ENCODE measurements around the gene SLC36A2. TPM values are rescaled to one million over a fixed set of nuclear protein-coding genes. Genes with fewer than 3 reads are reported as not detected.
A peak's percentile ranks its signal among the peaks of the same experiment; 100 is the strongest.
"Not testable (repeated sequence)": the region's sequence is repeated elsewhere in the genome, so short reads cannot be mapped to it uniquely, and the experiment has no call there.

SLC36A2 gene
- total RNA-seq, 3 donors from 2014 or later, result 0.16 TPM; not detected in 2

GRCh38 chr5:151310932-151311331 is 36.4 kb downstream of the SLC36A2 start:
- H3K9me3 ChIP-seq, result no peaks in the 10 kb centered on the region
- H3K36me3 ChIP-seq, result no peaks in the 10 kb centered on the region
- no peak overlapping the region for H3K27ac ChIP-seq
- no peak for TF ChIP-seq CTCF (IDR thresholded peaks at IDR 0.05)
- H3K4me1 ChIP-seq, result no peaks in the 10 kb centered on the region
- DNase-seq (ENCODE audit: low spot score in 2 of 2), result no peak
- no peak overlapping the region for H3K4me3 ChIP-seq
- intact Hi-C loops (cut with DNase I; ENCODE audit: low total_unique reads), result no loop called here
- H3K27me3 ChIP-seq, result no peaks in the 10 kb centered on the region

- H3K9me3 ChIP-seq; H3K4me1 ChIP-seq; intact Hi-C loops (cut with DNase I; ENCODE audit: low total_unique reads): not testable (repeated sequence)
Observed at GRCh38 chr5:151309821-151310220, 37.5 kb downstream of the SLC36A2 start.

GRCh38 chr5:151309266-151309665 is 38.1 kb downstream of the SLC36A2 start:
- H3K9me3 ChIP-seq; H3K4me1 ChIP-seq; H3K4me3 ChIP-seq; intact Hi-C loops (cut with DNase I; ENCODE audit: low total_unique reads); H3K27ac ChIP-seq; DNase-seq (ENCODE audit: low spot score in 2 of 2); H3K27me3 ChIP-seq; H3K36me3 ChIP-seq: not testable (repeated sequence)

More at GRCh38 chr5:151309821-151310220, 37.5 kb downstream of the SLC36A2 start:
- H3K4me3 ChIP-seq; H3K27ac ChIP-seq; DNase-seq (ENCODE audit: low spot score in 2 of 2); H3K36me3 ChIP-seq; H3K27me3 ChIP-seq: not testable (repeated sequence)

GRCh38 chr5:151303666-151304065 is 43.7 kb downstream of the SLC36A2 start, which contains the start of gene SLC36A3:
Gene SLC36A3, minus strand, starts transcription at chr5:151303766. Its CDS starts 412 bp downstream, at chr5:151303354.
- Histone ChIP-seq H3K27me3 (no peaks in the 10 kb centered on the region), H3K9me3 (no peaks in the 10 kb centered on the region), H3K36me3 (no peaks in the 10 kb centered on the region), H3K27ac (no peak within 1 kb of the TSS), H3K4me1 (no peaks in the 10 kb centered on the region), H3K4me3 (no peak within 1 kb of the TSS)
- DNase-seq (ENCODE audit: low spot score in 2 of 2), result no peak
- TF ChIP-seq POLR2AphosphoS5 (IDR thresholded peaks at IDR 0.05), result no peak
- TF ChIP-seq POLR2A (IDR thresholded peaks at IDR 0.05), result no peak
- TF ChIP-seq CTCF (IDR thresholded peaks at IDR 0.05), result no peak
- intact Hi-C loops (cut with DNase I; ENCODE audit: low total_unique reads), result no loop called here

GRCh38 chr5:151298063-151298855 is 49.1 kb downstream of the SLC36A2 start:
- TF ChIP-seq CTCF (IDR thresholded peaks at IDR 0.05) (peak in 1 of 3 donors; percentile 39), POLR2A (IDR thresholded peaks at IDR 0.05) (no peak), POLR2AphosphoS5 (IDR thresholded peaks at IDR 0.05) (no peak)
- Histone ChIP-seq H3K4me3 (no peak overlapping the region), H3K9me3 (no peaks in the 10 kb centered on the region), H3K36me3 (no peaks in the 10 kb centered on the region), H3K27ac (no peak overlapping the region), H3K4me1 (no peaks in the 10 kb centered on the region), H3K27me3 (no peaks in the 10 kb centered on the region)
- DNase-seq (ENCODE audit: low spot score in 2 of 2), result no peak
- intact Hi-C loops (cut with DNase I; ENCODE audit: low total_unique reads), result no loop called here

GRCh38 chr5:151296974-151297373 is 50.4 kb downstream of the SLC36A2 start:
- no peaks in the 10 kb centered on the region for H3K36me3 ChIP-seq
- H3K27me3 ChIP-seq, result no peaks in the 10 kb centered on the region
- DNase-seq (ENCODE audit: low spot score in 2 of 2), result no peak
- no peak for TF ChIP-seq POLR2A (IDR thresholded peaks at IDR 0.05)
- TF ChIP-seq CTCF (IDR thresholded peaks at IDR 0.05), result no peak
- no peak for TF ChIP-seq POLR2AphosphoS5 (IDR thresholded peaks at IDR 0.05)
- H3K27ac ChIP-seq, result no peak overlapping the region
- intact Hi-C loops (cut with DNase I; ENCODE audit: low total_unique reads), result no loop called here
- H3K4me3 ChIP-seq, result no peak overlapping the region
- no peaks in the 10 kb centered on the region for H3K9me3 ChIP-seq
- no peaks in the 10 kb centered on the region for H3K4me1 ChIP-seq
